MCF 10A (cell line): ENCODE results near the gene ATP10B. TPM values are rescaled to one million over a fixed set of nuclear protein-coding genes. Genes with fewer than 3 reads are reported as not detected.

Source experiments
- BruUV-seq: library from RNA; stranded (reverse); fragments of 400-500 nt; replicated peaks from 2 replicates; lab custom pipeline; 2021; lab: Mats Ljungman, UMichigan
- CTCF ChIA-PET: fragments of 300-600 bp; sonication (Branson Sonifier 250); formaldehyde crosslinking; extraction: SDS; loops from one replicate; lab custom pipeline; 2021; ENCODE audit warnings: antibody characterized with exemption, inconsistent platforms; lab: Yijun Ruan, JAX
- POLR2A ChIA-PET: fragments of 300-600, 350-650 bp; sonication (Branson Sonifier 250); formaldehyde crosslinking; extraction: SDS; loops from one replicate; lab custom pipeline; 2020; ENCODE audit warnings: antibody characterized with exemption, inconsistent platforms; lab: Yijun Ruan, JAX
- DNase-seq: peaks from one replicate; pipeline ENCODE4 v3.0.0-alpha.2; 2018; ENCODE audit not compliant: unreplicated experiment
- H3K27ac Mint-ChIP-seq: one replicate; pipeline ENCODE4 v1.8.0; 2022; ENCODE audit warnings: mild to moderate bottlenecking, low read depth, mixed read lengths; ENCODE audit not compliant: unreplicated experiment
- H3K27me3 Mint-ChIP-seq: one replicate; pipeline ENCODE4 v1.8.0; 2022; ENCODE audit warnings: mixed read lengths; ENCODE audit not compliant: insufficient read depth, unreplicated experiment
- H3K36me3 Mint-ChIP-seq: one replicate; pipeline ENCODE4 v1.8.0; 2022; ENCODE audit warnings: mild to moderate bottlenecking, moderate library complexity, mixed read lengths; ENCODE audit not compliant: insufficient read depth, unreplicated experiment
- H3K4me1 Mint-ChIP-seq: one replicate; pipeline ENCODE4 v1.8.0; 2022; ENCODE audit warnings: mixed read lengths; ENCODE audit not compliant: insufficient read depth, unreplicated experiment
- H3K4me3 Mint-ChIP-seq: one replicate; pipeline ENCODE4 v1.8.0; 2022; ENCODE audit warnings: mild to moderate bottlenecking, moderate library complexity, mixed read lengths; ENCODE audit not compliant: unreplicated experiment
- H3K9me3 Mint-ChIP-seq: one replicate; pipeline ENCODE4 v1.8.0; 2022; ENCODE audit warnings: mixed read lengths; ENCODE audit not compliant: unreplicated experiment
- CTCF ChIP-seq: fragments of 200-600 bp; IDR thresholded peaks from one replicate; pipeline ENCODE4 v1.8.0; 2022; ENCODE audit warnings: antibody characterized with exemption, mild to moderate bottlenecking; ENCODE audit not compliant: unreplicated experiment
- intact Hi-C: fragments of 100-400 bp; cut with micrococcal nuclease; formaldehyde crosslinking; loops from 2 replicates; pipeline ENCODE4 v1.14.1; 2022
- total RNA-seq: library from RNA; stranded (reverse); gene quantifications from 2 replicates; pipeline ENCODE4 v1.2.3, GENCODE V29; 2022

Gene ATP10B
- total RNA-seq, 1 experiment from 2014 or later: not detected

- no peaks in the 10 kb centered on the region for H3K27me3 Mint-ChIP-seq
- ChIA-PET POLR2A (interaction anchor here (0.6 to 1.3 kb wide), 2 partner anchors 50 to 116 kb away, joined by 3 read pairs; no protein-coding TSS in a partner anchor), CTCF (interaction anchor here (1.1 to 2.7 kb wide), 10 partner anchors 9 to 349 kb away, joined by 3 to 23 read pairs (median 6); no protein-coding TSS in a partner anchor)
Measured at GRCh38 chr5:160788102-160788660, 63.8 kb downstream of the ATP10B start.

GRCh38 chr5:160787240-160787639 is 64.8 kb downstream of the ATP10B start:
- ChIA-PET CTCF (interaction anchor here (0.7 to 2.7 kb wide), 20 partner anchors 9 to 348 kb away, joined by 3 to 23 read pairs (median 4); no protein-coding TSS in a partner anchor), POLR2A (interaction anchor here (0.6 to 1.3 kb wide), 4 partner anchors 18 to 368 kb away, joined by 3 to 4 read pairs (median 4); partner anchors contain the start of gene SLU7)

More at GRCh38 chr5:160788102-160788660, 63.8 kb downstream of the ATP10B start:
- no peak for DNase-seq
- intact Hi-C loops: loop anchor here (5.0 kb wide), 1 partner anchor 351 kb away; no protein-coding TSS in a partner anchor
- Mint-ChIP-seq H3K4me3 (no peak overlapping the region), H3K4me1 (peaks cover 6% of the 10 kb centered on the region), H3K36me3 (no peaks in the 10 kb centered on the region), H3K27ac (no peak overlapping the region), H3K9me3 (no peaks in the 10 kb centered on the region)
- TF ChIP-seq CTCF: no peak
- no TSS peak for BruUV-seq

GRCh38 chr5:160774666-160775315 is 77.2 kb downstream of the ATP10B start:
- Mint-ChIP-seq H3K27ac (no peak overlapping the region), H3K4me1 (no peaks in the 10 kb centered on the region), H3K27me3 (no peaks in the 10 kb centered on the region), H3K4me3 (no peak overlapping the region), H3K9me3 (no peaks in the 10 kb centered on the region), H3K36me3 (no peaks in the 10 kb centered on the region)
- POLR2A ChIA-PET: no interaction called here
- CTCF ChIA-PET: interaction anchor here (1.3 to 3.5 kb wide), 2 partner anchors 12 to 336 kb away, joined by 3 to 13 read pairs; no protein-coding TSS in a partner anchor
- TF ChIP-seq CTCF: no peak
- intact Hi-C loops: no loop called here
- no peak for DNase-seq
- no TSS peak for BruUV-seq

More at GRCh38 chr5:160787240-160787639, 64.8 kb downstream of the ATP10B start:
- H3K36me3 Mint-ChIP-seq: no peaks in the 10 kb centered on the region
- intact Hi-C loops: loop anchor here (1.0 to 5.0 kb wide), 2 partner anchors 278 to 350 kb away; no protein-coding TSS in a partner anchor
- peaks cover 6% of the 10 kb centered on the region for H3K4me1 Mint-ChIP-seq
- no peak overlapping the region for H3K4me3 Mint-ChIP-seq
- no TSS peak for BruUV-seq
- peak; percentile 38 for TF ChIP-seq CTCF
- H3K9me3 Mint-ChIP-seq: no peaks in the 10 kb centered on the region
- H3K27ac Mint-ChIP-seq: no peak overlapping the region
- no peaks in the 10 kb centered on the region for H3K27me3 Mint-ChIP-seq
- DNase-seq: peak; percentile 57
